Measurements from ENCODE around the gene KDM1A.

Gene KDM1A

DNA sequence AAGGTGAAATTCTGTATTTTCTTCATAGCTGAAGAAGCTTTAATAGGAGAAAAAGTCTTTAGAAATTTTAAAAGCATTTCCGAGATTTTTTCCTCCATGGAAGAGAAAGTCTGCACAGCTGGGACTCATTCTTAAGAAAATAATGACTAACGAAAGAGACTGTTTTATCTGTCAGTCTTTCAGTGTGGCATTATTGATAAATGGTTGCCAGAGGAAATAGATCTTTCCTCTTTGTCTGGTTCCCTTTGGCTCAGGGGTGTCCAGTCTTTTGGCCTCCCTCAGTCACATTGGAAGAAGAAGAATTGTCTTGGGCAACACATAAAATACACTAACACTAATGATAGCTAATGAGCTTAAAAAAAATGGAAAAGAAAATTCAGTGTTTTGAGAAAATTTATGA is 49.9 kb downstream of the KDM1A start:
- DNase-seq (ENCODE audit: low read depth) = no peak
- TF ChIP-seq, protein P1, sequence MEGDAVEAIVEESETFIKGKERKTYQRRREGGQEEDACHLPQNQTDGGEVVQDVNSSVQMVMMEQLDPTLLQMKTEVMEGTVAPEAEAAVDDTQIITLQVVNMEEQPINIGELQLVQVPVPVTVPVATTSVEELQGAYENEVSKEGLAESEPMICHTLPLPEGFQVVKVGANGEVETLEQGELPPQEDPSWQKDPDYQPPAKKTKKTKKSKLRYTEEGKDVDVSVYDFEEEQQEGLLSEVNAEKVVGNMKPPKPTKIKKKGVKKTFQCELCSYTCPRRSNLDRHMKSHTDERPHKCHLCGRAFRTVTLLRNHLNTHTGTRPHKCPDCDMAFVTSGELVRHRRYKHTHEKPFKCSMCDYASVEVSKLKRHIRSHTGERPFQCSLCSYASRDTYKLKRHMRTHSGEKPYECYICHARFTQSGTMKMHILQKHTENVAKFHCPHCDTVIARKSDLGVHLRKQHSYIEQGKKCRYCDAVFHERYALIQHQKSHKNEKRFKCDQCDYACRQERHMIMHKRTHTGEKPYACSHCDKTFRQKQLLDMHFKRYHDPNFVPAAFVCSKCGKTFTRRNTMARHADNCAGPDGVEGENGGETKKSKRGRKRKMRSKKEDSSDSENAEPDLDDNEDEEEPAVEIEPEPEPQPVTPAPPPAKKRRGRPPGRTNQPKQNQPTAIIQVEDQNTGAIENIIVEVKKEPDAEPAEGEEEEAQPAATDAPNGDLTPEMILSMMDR (IDR thresholded peaks at IDR 0.05; ENCODE audit: low read depth, low read length, missing control alignments) = no peak
- H3K4me3 ChIP-seq (ENCODE audit: low read depth, low read length) = no peak overlapping the region
- in situ Hi-C loops (cut with HindIII; ENCODE audit: low sequenced_read_pairs) = no loop called here

DNA sequence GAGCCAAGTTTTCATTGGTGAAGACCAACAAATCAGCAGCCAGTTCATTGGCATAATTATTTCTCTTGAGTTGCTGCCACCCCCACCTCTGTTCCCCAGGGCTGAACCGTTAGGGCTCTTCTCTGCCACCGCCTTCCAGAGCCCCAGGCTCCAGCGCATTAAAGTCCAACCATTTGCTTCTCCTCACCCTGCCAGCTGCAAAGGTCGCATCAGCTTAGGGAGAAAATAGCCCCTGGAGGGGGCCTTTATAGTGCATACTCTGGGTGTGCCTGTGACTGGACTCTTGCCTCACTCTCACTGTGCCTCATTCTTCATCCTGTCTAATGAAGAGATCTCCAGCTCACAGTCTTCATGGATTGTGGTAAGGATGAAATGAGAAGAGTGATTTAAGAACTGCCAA is 50.4 kb downstream of the KDM1A start:
- H3K4me3 ChIP-seq (ENCODE audit: low read depth, low read length) = no peak overlapping the region
- TF ChIP-seq, protein P1 (IDR thresholded peaks at IDR 0.05; ENCODE audit: low read depth, low read length, missing control alignments) = no peak
- no peak for DNase-seq (ENCODE audit: low read depth)
- in situ Hi-C loops (cut with HindIII; ENCODE audit: low sequenced_read_pairs) = no loop called here

DNA sequence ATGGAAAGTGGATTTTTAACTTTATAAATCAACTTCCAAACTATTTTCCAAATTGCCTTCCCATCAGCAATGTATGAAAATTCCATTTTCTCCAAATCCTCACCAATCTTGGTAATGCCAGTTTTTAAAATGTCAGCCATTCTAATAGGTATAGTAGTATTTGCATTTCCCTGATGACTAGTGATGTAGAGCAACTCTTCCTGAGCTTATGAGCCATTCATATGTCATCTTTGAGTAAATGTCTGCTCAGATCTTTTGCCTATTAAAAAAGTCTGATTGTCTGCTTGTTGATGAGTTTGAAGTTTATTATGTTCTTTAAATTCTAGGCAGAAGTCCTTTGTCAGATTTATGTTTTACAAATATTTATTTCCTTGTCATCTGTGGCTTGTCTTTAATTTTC is 54.7 kb downstream of the KDM1A start:
- in situ Hi-C loops (cut with HindIII; ENCODE audit: low sequenced_read_pairs) = no loop called here
- no peak overlapping the region for H3K4me3 ChIP-seq (ENCODE audit: low read depth, low read length)
- TF ChIP-seq, protein P1 (IDR thresholded peaks at IDR 0.05; ENCODE audit: low read depth, low read length, missing control alignments) = no peak
- DNase-seq (ENCODE audit: low read depth) = no peak

DNA sequence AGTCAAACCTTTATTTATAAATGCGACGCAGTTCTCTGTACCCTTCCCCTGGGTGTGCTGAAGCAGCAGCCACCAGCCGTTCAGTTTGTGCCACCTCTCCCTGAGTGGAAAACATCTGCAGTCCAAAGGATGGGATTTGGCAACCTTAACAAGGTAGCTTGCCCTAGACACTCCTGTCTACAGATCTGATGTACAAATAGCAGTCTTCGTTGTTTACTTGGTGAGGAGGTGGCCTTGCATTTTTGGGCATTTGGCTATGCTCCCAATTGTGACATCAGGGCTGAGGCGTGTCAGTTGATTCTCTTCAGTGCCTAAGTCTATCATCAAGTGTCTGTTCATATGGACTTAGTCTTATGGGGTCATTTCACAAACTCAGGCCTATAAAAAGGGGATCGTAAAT is 59.8 kb downstream of the KDM1A start:
- no peak for DNase-seq (ENCODE audit: low read depth)
- in situ Hi-C loops (cut with HindIII; ENCODE audit: low sequenced_read_pairs) = no loop called here
- H3K4me3 ChIP-seq (ENCODE audit: low read depth, low read length) = no peak overlapping the region
- TF ChIP-seq, protein P1 (IDR thresholded peaks at IDR 0.05; ENCODE audit: low read depth, low read length, missing control alignments) = no peak

DNA sequence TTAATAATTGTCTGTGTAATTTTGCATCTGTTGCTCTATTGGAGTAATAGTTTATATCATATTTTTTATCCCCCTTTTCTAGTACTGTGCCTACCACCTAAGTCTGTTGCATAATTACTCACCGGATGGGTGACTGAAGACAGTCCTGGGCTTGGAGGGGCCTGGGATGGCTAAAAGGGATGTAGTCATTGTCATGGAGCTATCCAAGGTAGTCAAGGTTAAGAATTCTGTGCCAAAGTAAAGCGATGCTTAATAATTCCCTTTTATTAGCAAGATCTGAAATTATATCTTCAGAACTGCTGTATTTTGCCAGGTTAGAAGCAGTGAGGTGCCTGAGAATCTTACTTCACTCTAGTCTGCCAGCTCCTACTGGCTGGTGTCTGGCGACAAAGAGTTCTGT is 61.6 kb downstream of the KDM1A start:
- H3K4me3 ChIP-seq (ENCODE audit: low read depth, low read length) = no peak overlapping the region
- TF ChIP-seq, protein P1 (IDR thresholded peaks at IDR 0.05; ENCODE audit: low read depth, low read length, missing control alignments) = no peak
- in situ Hi-C loops (cut with HindIII; ENCODE audit: low sequenced_read_pairs) = no loop called here
- no peak for DNase-seq (ENCODE audit: low read depth)

DNA sequence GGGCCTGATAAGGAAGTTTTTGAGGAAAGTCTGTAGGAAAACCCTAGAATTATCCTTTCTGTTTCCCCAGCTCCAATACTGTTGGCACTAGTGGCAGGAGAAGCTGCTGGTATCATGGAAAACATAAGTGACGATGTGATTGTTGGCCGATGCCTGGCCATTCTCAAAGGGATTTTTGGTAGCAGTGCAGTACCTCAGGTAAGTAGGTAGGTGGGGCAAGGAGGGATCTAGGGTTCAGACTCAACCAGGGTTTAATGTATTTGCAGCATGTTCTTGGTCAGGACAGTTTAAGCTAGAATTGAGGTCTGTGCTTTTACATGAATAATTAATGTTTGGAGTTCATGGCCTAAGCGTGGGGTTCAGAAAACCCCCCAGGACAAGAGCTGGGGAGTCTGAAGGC is 62.1 kb downstream of the KDM1A start:
- TF ChIP-seq, protein P1 (IDR thresholded peaks at IDR 0.05; ENCODE audit: low read depth, low read length, missing control alignments) = peak; percentile 43
- H3K4me3 ChIP-seq (ENCODE audit: low read depth, low read length) = no peak overlapping the region
- in situ Hi-C loops (cut with HindIII; ENCODE audit: low sequenced_read_pairs) = no loop called here
- DNase-seq (ENCODE audit: low read depth) = no peak
